Activated CD4-positive, alpha-beta T cell treated with anti-CD3 and anti-CD28 coated beads for 1 hour (primary cell): Measurements from ENCODE around the gene TMLHE.
"Not testable (repeated sequence)": the region's sequence is repeated elsewhere in the genome, so short reads cannot be mapped to it uniquely, and the experiment has no call there.

Source experiments
- DNase-seq: peaks from one replicate; pipeline ENCODE4 v3.0.0-alpha.2; 2020

Gene TMLHE

DNA sequence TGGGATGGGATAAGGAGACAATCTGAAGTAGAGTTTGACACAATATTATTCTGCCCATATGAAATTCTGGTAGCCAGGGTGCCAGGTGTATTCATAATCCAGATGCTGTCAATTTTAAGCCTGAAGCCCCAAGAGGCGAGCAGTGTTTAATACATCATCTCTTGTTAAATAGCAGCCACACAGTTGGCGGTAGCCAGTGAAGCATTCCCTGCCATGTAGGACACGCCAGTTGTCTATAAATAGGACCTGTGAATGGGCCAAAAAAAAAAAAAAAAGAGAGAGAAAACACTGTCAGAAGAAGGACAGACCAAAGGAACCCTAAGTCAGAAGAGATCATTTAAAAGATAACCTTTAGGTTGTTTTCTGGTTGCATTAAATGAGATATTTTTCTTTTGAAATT, 121.3 kb downstream of the TMLHE start:
- not testable (repeated sequence) for DNase-seq

- DNase-seq: not testable (repeated sequence)
Observed at GRCh38 chrX:155477136-155477535, 135.6 kb downstream of the TMLHE start.

DNA sequence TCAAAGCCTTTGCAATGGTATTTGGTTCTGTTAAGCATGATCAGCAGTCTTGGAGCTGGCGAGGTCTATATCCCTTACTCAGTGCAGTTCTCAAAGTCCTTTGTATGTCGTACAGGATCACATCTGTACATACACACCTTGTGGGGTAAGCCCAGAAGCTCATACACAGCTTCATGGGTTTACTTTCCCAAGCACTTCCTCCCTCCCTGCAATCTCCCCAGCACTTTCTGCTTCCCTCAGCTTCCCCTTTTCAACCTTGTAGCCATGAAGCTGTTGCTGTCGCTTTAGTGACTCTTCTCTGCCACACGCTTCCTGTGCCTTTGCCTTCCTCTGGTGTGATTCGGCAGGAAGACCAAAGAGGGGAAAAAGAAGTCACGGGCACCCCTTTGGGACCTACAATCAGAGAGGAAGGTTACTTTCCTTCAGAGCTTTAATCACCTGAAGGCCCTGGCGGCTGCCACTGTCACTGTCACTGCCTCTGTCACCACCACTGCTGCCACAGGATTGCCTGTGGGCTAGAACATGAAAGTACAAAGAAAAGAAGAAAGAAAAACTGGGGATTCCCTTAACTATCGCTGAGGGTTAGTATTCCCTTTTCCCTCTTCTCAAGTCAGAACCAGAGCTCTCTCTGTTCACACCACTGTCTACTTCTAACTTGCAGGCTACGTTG, 146.3 kb downstream of the TMLHE start:
- DNase-seq: not testable (repeated sequence)

DNA sequence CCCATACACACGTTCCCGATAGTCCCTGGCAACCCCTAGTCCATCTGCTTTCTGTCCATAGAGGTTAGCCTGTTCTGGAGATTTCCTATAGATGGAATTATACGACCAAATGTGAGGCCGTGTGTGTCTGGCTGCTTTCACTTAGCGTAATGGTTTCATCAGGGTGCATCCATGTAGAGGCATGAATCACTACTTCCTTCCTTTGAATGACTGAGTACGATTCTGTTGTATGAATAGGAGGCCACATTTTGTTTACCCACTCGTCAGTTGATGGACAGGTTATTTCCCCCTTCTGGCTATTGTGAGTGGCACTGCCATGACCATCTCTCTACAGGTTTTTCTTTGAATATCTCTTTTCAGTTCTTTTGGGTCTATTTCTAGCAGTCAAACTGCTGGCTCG, 152.3 kb downstream of the TMLHE start:
- not testable (repeated sequence) for DNase-seq

GRCh38 chrX:155458471-155458870, 154.3 kb downstream of the TMLHE start, which contains the start of gene F8A3:
F8A3 (minus strand) TSS chrX:155458620; CDS start chrX:155458600, 20 bp downstream.
- not testable (repeated sequence) for DNase-seq

GRCh38 chrX:155457761-155458447, 154.8 kb downstream of the TMLHE start:
- not testable (repeated sequence) for DNase-seq

DNA sequence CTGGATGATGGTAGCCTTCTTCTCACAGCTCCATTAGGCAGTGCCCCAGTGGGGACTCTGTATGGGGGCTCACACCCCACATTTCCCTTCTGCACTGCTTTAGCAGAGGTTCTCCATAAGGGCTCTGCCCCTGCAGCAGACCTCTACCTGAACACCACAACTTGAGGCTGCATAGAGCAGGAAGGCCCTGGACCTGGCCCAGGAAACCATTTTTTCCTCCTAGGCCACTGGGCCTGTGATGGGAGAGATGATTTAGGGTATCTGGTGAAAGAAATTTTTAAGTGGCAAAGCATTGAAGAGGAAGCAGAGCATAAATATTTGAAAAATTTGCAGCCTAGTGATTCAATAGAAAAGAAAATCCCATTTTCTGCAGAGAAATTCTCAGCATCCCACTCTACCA, 171.7 kb downstream of the TMLHE start:
- DNase-seq: no peak
